Neuronal stem cell (in vitro differentiated cells): ENCODE measurements around the gene TBC1D19.

ENCODE experiments used
- DNase-seq: peaks from one replicate; pipeline ENCODE4 v3.0.0-alpha.2; 2013; ENCODE audit warnings: low spot score
- H2AFZ ChIP-seq: one replicate; pipeline ENCODE4 v1.6.1; 2013; ENCODE audit warnings: mild to moderate bottlenecking, low read length, inconsistent platforms
- H2AK5ac ChIP-seq: 2 replicates; pipeline ENCODE4 v1.6.1; 2013; ENCODE audit warnings: low read depth, mild to moderate bottlenecking, inconsistent platforms, low read length, moderate library complexity, mixed read lengths
- H2BK120ac ChIP-seq: 2 replicates; pipeline ENCODE4 v1.6.1; 2013; ENCODE audit warnings: low read depth, mild to moderate bottlenecking, inconsistent platforms, low read length, moderate library complexity, mixed read lengths
- H2BK12ac ChIP-seq: one replicate; pipeline ENCODE4 v1.6.1; 2013; ENCODE audit warnings: low read length, inconsistent platforms
- H2BK15ac ChIP-seq: 2 replicates; pipeline ENCODE4 v1.6.1; 2013; ENCODE audit warnings: mild to moderate bottlenecking, low read length, inconsistent platforms, mixed read lengths
- H2BK5ac ChIP-seq: one replicate; pipeline ENCODE4 v1.6.1; 2013; ENCODE audit warnings: inconsistent platforms, mild to moderate bottlenecking, low read length, moderate library complexity
- H3K14ac ChIP-seq: one replicate; pipeline ENCODE4 v1.6.1; 2013; ENCODE audit warnings: low read length, inconsistent platforms
- H3K18ac ChIP-seq: 2 replicates; pipeline ENCODE4 v1.6.1; 2013; ENCODE audit warnings: low read length, inconsistent platforms
- H3K23ac ChIP-seq: 2 replicates; pipeline ENCODE4 v1.6.1; 2013; ENCODE audit warnings: low read depth, mild to moderate bottlenecking, mixed read lengths, low read length, inconsistent platforms; ENCODE audit not compliant: poor library complexity
- H3K27ac ChIP-seq: replicated peaks from 3 replicates; pipeline ENCODE4 v1.5.1; 2013; ENCODE audit warnings: low read length, inconsistent platforms
- H3K27me3 ChIP-seq, 3 experiments: 2 replicates each; pipeline ENCODE4 v1.6.1; 2013; ENCODE audit warnings: low read length in 3 of 3, mild to moderate bottlenecking in 2 of 3, inconsistent platforms in 1 of 3, low read depth in 1 of 3, mixed read lengths in 1 of 3, moderate library complexity in 1 of 3; ENCODE audit not compliant: control insufficient read depth in 3 of 3, insufficient read depth in 3 of 3
- H3K36me3 ChIP-seq, 2 donors: replicated peaks in 1 of 2; 2 replicates each; pipeline ENCODE4 v1.6.1; 2013; ENCODE audit warnings: low read length in 2 of 2; ENCODE audit not compliant: control insufficient read depth in 2 of 2, insufficient read depth in 2 of 2
- H3K4ac ChIP-seq: 2 replicates; pipeline ENCODE4 v1.6.1; 2013; ENCODE audit warnings: inconsistent platforms, mild to moderate bottlenecking, low read length, moderate library complexity
- H3K4me1 ChIP-seq, 2 donors: 1 replicate in 1 of 2; 2 replicates in 1 of 2; pipeline ENCODE4 v1.6.1; 2013; ENCODE audit warnings: low read length in 2 of 2, low read depth in 1 of 2; ENCODE audit not compliant: control insufficient read depth in 2 of 2, insufficient read depth in 1 of 2
- H3K4me2 ChIP-seq: one replicate; pipeline ENCODE4 v1.6.1; 2013; ENCODE audit warnings: mild to moderate bottlenecking, low read length, inconsistent platforms; ENCODE audit not compliant: insufficient read depth, poor library complexity, severe bottlenecking
- H3K4me3 ChIP-seq, 2 donors: 2 replicates each; pipeline ENCODE4 v1.5.1; 2013; ENCODE audit warnings: low read length in 2 of 2, mild to moderate bottlenecking in 2 of 2, inconsistent platforms in 1 of 2, moderate library complexity in 1 of 2
- H3K79me1 ChIP-seq: one replicate; pipeline ENCODE4 v1.6.1; 2013; ENCODE audit warnings: low read depth, mild to moderate bottlenecking, inconsistent platforms, low read length, moderate library complexity
- H3K9ac ChIP-seq: one replicate; pipeline ENCODE4 v1.6.1; 2013; ENCODE audit warnings: mild to moderate bottlenecking, low read depth, low read length, inconsistent platforms; ENCODE audit not compliant: poor library complexity
- H3K9me3 ChIP-seq, 2 donors: replicated peaks in 1 of 2; 2 replicates each; pipeline versions ENCODE3 to v1.6.1; 2013; ENCODE audit warnings: low read length in 2 of 2, mild to moderate bottlenecking in 2 of 2, inconsistent platforms in 1 of 2, low read depth in 1 of 2, mixed read lengths in 1 of 2, moderate library complexity in 1 of 2; ENCODE audit not compliant: control insufficient read depth in 2 of 2, insufficient read depth in 1 of 2
- H4K8ac ChIP-seq: one replicate; pipeline ENCODE4 v1.6.1; 2013; ENCODE audit warnings: low read depth, mild to moderate bottlenecking, inconsistent platforms, low read length, moderate library complexity
- H4K91ac ChIP-seq: one replicate; pipeline ENCODE4 v1.6.1; 2013; ENCODE audit warnings: low read length, low read depth, mild to moderate bottlenecking, inconsistent platforms; ENCODE audit not compliant: poor library complexity
- WGBS, 2 donors: extraction: QIAGEN DNeasy Blood & Tissue Kit; methylation state at CpG; one replicate each; pipeline ENCODE4 v1.1.7; 2013; ENCODE audit warnings: missing lambda C conversion rate in 2 of 2, mixed read lengths in 1 of 2; ENCODE audit not compliant: insufficient read length in 2 of 2, insufficient replicate concordance in 1 of 2; ENCODE audit errors: extremely low coverage in 2 of 2; 5-methylcytosine and 5-hydroxymethylcytosine counted together

The TBC1D19 gene

DNA sequence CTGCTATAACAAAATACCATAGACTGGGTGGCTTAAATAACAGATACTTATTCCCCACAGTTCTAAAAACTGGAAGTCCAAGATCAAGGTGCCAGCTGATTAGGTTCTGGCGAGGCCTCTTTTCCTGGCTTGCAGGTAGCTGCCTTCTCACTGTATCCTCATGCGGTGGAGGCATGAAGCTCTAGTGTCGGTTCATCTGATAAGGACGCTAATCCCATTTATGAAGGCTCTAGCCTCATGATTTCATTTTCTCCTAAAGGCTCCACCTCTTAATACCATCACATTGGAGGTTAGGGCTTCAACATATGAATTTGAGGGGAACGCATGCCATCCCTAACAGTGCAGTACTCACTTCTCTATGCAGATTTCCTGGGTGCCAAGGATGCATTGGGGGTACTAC lies 218.9 kb downstream of the TBC1D19 start:
- H2AFZ ChIP-seq: peak overlapping the region; percentile 84
- H3K4ac ChIP-seq: no peak overlapping the region
- H4K91ac ChIP-seq: no peak overlapping the region
- H3K4me2 ChIP-seq: no peak overlapping the region
- no peak overlapping the region for H3K14ac ChIP-seq
- peaks cover 1 to 7% of the 10 kb centered on the region in 2 donors for H3K4me1 ChIP-seq
- H3K4me3 ChIP-seq: no peak overlapping the region
- H2BK12ac ChIP-seq: no peak overlapping the region
- H3K36me3 ChIP-seq: no peaks in the 10 kb centered on the region
- H4K8ac ChIP-seq: no peak overlapping the region
- no peak overlapping the region for H2BK5ac ChIP-seq
- no peak overlapping the region for H2AK5ac ChIP-seq
- no CpG with 5 or more reads among the region's 5 CpGs for WGBS, 2 donors
- no peaks in the 10 kb centered on the region for H3K9me3 ChIP-seq
- no peak overlapping the region for H3K23ac ChIP-seq
- H3K27me3 ChIP-seq: no peaks in the 10 kb centered on the region
- no peak for DNase-seq
- no peak overlapping the region for H3K9ac ChIP-seq
- no peak overlapping the region for H3K18ac ChIP-seq
- no peak overlapping the region for H3K27ac ChIP-seq
- no peak overlapping the region for H2BK120ac ChIP-seq
- no peak overlapping the region for H2BK15ac ChIP-seq
- no peaks in the 10 kb centered on the region for H3K79me1 ChIP-seq

GRCh38 chr4:26803211-26803861 lies 219.5 kb downstream of the TBC1D19 start:
- H3K79me1 ChIP-seq: no peaks in the 10 kb centered on the region
- no CpG with 5 or more reads among the region's 9 CpGs for WGBS, 2 donors
- no peak overlapping the region for H2BK15ac ChIP-seq
- no peak overlapping the region for H2BK12ac ChIP-seq
- peak overlapping the region; percentile 84 for H2AFZ ChIP-seq
- peak overlapping the region; percentile 36 for H3K18ac ChIP-seq
- no peak overlapping the region for H4K91ac ChIP-seq
- H3K9me3 ChIP-seq: no peaks in the 10 kb centered on the region
- H3K36me3 ChIP-seq: no peaks in the 10 kb centered on the region
- peak overlapping the region; percentile 3 for H3K27ac ChIP-seq
- no peak overlapping the region for H2AK5ac ChIP-seq
- no peak overlapping the region for H4K8ac ChIP-seq
- no peak overlapping the region for H3K23ac ChIP-seq
- no peak overlapping the region for H2BK120ac ChIP-seq
- no peak overlapping the region for H3K14ac ChIP-seq
- H3K9ac ChIP-seq: no peak overlapping the region
- H3K4me1 ChIP-seq: peaks cover 1 to 7% of the 10 kb centered on the region in 2 donors
- DNase-seq: peak; percentile 20
- no peaks in the 10 kb centered on the region for H3K27me3 ChIP-seq
- peak overlapping the region; percentile 11 for H3K4me2 ChIP-seq
- no peak overlapping the region for H3K4ac ChIP-seq
- H3K4me3 ChIP-seq: no peak overlapping the region
- no peak overlapping the region for H2BK5ac ChIP-seq

- Histone ChIP-seq H3K23ac (no peak overlapping the region), H2BK15ac (no peak overlapping the region), H3K27ac (no peak overlapping the region), H3K36me3 (no peaks in the 10 kb centered on the region), H2BK12ac (no peak overlapping the region), H2BK120ac (no peak overlapping the region), H3K4me1 (peaks cover 1 to 7% of the 10 kb centered on the region in 2 donors), H3K18ac (no peak overlapping the region), H3K4me2 (no peak overlapping the region), H4K91ac (no peak overlapping the region), H2BK5ac (no peak overlapping the region), H3K27me3 (no peaks in the 10 kb centered on the region), H3K4me3 (no peak overlapping the region), H2AFZ (no peak overlapping the region), H3K9me3 (no peaks in the 10 kb centered on the region), H3K79me1 (no peaks in the 10 kb centered on the region), H4K8ac (no peak overlapping the region), H2AK5ac (peak overlapping the region; percentile 13), H3K9ac (no peak overlapping the region), H3K4ac (no peak overlapping the region), H3K14ac (no peak overlapping the region)
- no CpG with 5 or more reads among the region's 26 CpGs for WGBS, 2 donors
- no peak for DNase-seq
Observed at GRCh38 chr4:26804451-26804850, 220.6 kb downstream of the TBC1D19 start.

GRCh38 chr4:26804925-26805324 lies 221.0 kb downstream of the TBC1D19 start:
- Histone ChIP-seq H3K27ac (no peak overlapping the region), H3K4me3 (no peak overlapping the region), H2AK5ac (no peak overlapping the region), H2BK120ac (no peak overlapping the region), H3K14ac (no peak overlapping the region), H3K79me1 (no peaks in the 10 kb centered on the region), H3K4ac (no peak overlapping the region), H3K36me3 (no peaks in the 10 kb centered on the region), H3K18ac (no peak overlapping the region), H2BK5ac (no peak overlapping the region), H2AFZ (no peak overlapping the region), H4K8ac (no peak overlapping the region), H2BK12ac (no peak overlapping the region), H3K4me1 (peaks cover 1 to 7% of the 10 kb centered on the region in 2 donors), H3K27me3 (no peaks in the 10 kb centered on the region), H2BK15ac (no peak overlapping the region), H3K23ac (no peak overlapping the region), H4K91ac (no peak overlapping the region), H3K9ac (no peak overlapping the region), H3K4me2 (no peak overlapping the region), H3K9me3 (no peaks in the 10 kb centered on the region)
- no peak for DNase-seq
- WGBS, 2 donors: no CpG with 5 or more reads among the region's 10 CpGs
